ENCODE measurements around the gene ASB18. TPM values are rescaled to one million over a fixed set of nuclear protein-coding genes. Genes with fewer than 3 reads are reported as not detected.

Gene ASB18
- total RNA-seq, 4 donors from 2014 or later, result not detected

DNA sequence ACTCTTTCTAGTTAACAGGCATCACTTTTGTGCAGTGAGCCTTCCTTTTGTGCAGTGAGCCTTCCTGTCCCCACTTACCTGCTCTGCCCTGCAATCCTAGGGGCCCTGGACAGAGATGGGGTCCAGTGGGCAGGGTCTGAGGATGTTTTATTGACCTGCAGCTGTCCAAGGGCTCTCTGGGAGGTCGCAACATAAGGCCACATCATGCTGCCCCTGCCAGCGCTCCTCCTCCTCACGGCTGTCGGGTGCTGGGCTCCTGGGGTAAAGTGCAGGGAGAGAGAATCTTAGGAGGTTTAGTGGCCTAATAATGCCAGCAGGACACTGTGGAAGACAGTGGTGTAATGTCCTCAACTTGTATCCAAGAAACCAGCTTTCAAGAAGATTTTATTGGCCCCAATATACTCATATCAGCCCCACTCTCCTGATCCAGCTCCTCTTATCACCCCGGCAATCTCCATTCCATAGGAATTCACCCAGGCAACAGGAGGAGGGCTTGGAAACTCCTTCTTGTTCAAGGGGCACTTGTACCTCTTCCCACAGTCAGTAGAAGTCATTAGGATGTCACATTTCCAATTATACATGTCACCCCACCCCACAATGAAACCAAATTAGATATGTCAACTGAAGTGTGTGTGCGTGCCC is 41.9 kb upstream of the ASB18 start:
- no peak for ATAC-seq (ENCODE audit: low FRiP score)
- TF ChIP-seq, protein P1, sequence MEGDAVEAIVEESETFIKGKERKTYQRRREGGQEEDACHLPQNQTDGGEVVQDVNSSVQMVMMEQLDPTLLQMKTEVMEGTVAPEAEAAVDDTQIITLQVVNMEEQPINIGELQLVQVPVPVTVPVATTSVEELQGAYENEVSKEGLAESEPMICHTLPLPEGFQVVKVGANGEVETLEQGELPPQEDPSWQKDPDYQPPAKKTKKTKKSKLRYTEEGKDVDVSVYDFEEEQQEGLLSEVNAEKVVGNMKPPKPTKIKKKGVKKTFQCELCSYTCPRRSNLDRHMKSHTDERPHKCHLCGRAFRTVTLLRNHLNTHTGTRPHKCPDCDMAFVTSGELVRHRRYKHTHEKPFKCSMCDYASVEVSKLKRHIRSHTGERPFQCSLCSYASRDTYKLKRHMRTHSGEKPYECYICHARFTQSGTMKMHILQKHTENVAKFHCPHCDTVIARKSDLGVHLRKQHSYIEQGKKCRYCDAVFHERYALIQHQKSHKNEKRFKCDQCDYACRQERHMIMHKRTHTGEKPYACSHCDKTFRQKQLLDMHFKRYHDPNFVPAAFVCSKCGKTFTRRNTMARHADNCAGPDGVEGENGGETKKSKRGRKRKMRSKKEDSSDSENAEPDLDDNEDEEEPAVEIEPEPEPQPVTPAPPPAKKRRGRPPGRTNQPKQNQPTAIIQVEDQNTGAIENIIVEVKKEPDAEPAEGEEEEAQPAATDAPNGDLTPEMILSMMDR (IDR thresholded peaks at IDR 0.05), result no peak
- no peak for DNase-seq (ENCODE audit: low spot score)

DNA sequence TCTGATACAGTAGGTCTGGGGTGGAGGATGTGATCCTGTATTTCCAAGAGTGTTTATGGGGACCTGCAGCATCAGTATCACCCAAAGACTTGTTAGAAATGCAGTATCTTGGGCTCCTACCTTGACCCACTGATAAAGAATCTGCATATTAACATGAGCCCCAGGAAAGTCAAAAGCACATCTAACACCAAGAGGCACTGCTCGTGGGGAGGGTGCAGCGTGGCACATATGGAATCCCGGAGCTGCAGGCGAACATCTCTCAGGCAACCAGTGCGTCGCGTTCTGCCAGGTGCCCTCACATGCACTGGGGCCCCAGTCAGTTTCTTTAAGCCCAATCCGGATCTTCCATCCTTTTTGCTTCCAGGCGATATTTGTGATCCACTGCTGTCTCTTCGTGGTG is 41.3 kb upstream of the ASB18 start:
- DNase-seq (ENCODE audit: low spot score) (no peak), ATAC-seq (ENCODE audit: low FRiP score) (no peak)
- TF ChIP-seq, protein P1 (IDR thresholded peaks at IDR 0.05), result no peak

DNA sequence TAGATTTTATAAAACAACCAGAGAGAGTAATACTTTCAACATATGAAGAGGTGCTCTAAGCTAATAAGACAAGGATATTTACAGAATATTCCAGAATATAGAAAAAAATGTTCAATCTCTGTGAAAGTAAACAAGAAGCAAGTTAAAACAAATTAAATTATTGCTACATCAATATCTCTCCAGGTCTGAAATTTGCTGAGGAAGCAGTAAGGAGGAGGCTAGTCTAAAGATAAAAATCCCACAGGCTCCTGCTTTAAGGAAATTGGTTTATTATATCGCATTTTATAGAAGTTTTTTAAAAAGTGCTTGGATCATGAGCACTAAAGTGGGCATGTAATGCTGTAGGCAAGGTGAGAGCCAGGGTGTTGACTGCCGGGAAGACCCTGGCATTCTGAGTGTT is 39.7 kb upstream of the ASB18 start:
- ATAC-seq (ENCODE audit: low FRiP score) (no peak), DNase-seq (ENCODE audit: low spot score) (no peak)
- TF ChIP-seq, protein P1 (IDR thresholded peaks at IDR 0.05), result no peak

DNA sequence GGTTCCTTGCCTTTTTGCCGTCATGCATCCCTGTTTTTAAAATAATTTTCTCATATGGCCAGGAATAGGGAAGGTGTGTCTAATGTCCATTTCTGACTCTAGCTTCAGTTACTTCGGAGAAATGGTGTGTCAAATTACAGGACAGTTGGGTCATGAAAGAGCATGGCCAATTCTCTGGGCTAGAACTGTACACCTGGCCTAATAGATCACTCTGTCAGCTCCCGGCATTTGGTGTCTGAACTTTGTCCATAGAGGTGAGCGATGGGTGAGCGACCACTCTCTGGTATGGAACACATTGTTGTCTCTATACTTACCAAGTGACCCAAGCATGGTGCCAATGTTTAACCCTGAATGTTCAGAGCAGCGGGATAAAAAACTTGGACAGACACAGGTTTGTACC is 38.3 kb upstream of the ASB18 start:
- DNase-seq (ENCODE audit: low spot score) (no peak), ATAC-seq (ENCODE audit: low FRiP score) (no peak)
- TF ChIP-seq, protein P1 (IDR thresholded peaks at IDR 0.05), result no peak

DNA sequence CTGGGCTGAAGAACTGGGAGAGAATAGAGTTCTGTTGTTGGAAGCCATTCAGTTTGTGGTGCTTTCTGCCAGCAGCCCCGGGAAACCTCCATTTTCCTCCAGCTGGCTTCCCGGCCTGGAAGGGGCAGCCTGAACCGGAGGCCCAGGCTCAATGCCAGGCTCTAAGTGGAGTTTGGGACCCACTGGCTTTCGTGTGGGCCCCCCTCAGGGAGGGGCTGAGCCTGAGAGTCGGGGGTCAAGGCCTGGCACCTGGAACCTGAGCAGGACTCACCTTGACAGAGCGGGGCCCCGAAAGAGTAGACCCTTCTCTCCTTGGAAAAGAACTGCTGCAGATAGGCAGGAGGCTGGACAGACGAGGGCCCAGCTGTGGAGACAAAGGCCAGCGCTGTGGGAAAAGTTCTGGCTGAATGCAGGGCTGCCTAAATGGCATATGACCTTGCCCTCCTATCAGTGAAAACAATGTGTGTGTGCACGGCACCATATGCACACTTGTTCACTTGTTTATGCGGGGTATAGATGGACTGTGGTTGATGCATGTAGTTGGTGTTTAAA is 34.8 kb upstream of the ASB18 start:
- TF ChIP-seq, protein P1 (IDR thresholded peaks at IDR 0.05), result no peak
- no peak for ATAC-seq (ENCODE audit: low FRiP score)
- no peak for DNase-seq (ENCODE audit: low spot score)

DNA sequence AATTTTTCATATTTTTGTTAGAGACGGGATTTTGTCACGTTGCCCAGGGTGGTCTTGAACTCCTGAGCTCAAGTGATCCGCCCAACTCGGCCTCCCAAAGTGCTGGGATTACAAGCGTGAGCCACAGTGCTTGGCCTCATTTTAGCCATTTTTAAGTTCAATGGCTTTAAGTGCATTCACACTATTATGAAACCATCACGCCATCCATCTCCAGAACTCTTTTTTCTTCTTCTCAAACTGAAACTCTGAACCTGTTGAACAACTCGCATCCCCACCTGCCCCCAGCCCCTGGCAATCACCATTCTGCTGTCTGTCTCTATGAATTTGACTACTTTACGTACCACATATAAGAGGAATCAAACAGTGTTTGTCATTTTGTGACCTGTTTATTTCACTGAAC is 31.3 kb upstream of the ASB18 start:
- ATAC-seq (ENCODE audit: low FRiP score), result no peak
- TF ChIP-seq, protein P1 (IDR thresholded peaks at IDR 0.05), result no peak
- no peak for DNase-seq (ENCODE audit: low spot score)

DNA sequence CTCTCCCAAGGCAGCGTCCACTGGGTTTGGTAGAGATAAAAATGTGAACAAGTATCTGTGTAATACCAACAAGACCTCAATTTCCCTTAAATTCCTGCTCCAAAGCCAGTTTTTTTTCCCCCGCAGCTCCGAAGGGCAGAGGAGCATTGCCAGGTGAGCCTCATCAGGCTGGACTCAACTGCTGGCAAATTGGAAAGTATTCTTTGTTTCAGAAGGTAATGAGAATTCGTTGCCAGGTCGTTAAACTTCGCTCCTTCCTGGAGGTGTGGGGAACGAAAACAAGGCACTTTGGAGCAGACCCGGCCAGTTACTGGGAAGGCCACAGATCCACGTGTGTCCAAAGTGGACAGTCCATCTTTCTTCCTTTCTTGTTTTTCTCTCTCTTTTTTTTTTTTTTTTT is 30.4 kb upstream of the ASB18 start:
- DNase-seq (ENCODE audit: low spot score), result no peak
- TF ChIP-seq, protein P1 (IDR thresholded peaks at IDR 0.05), result no peak
- ATAC-seq (ENCODE audit: low FRiP score), result no peak

Measured in omental fat pad (tissue), 4 donors.